ENCODE measurements around the gene ATG4B.

The ATG4B gene

DNA sequence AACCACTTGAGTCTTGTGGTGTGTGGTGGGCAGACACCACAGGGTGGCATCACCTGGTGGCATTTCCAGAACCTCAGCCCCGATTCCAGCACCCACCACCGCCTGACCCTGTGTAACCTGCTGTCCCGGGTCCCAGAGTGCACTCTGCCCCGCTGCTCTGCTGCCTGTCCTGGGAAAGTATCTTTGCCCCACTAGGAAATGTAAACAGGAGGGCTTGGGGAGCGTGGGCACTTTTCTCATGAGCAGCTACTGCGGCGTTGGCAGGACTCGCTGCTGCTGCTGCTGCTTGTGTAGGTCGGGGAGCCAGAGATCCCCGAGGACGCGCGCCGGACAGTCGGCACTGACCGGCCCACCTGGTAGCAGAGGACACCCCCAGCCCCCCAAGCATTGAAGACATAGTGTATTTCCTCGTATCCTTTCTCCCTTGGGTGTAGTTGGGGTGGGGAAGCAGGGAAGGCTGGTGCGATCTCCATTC is 35.7 kb downstream of the ATG4B start:
- H3K27me3 Mint-ChIP-seq: no peaks in the 10 kb centered on the region
- CTCF ChIA-PET: no interaction called here
- no peak for DNase-seq
- no peak overlapping the region for H3K4me3 Mint-ChIP-seq
- no peaks in the 10 kb centered on the region for H3K9me3 Mint-ChIP-seq
- H3K4me1 Mint-ChIP-seq: peaks cover 4% of the 10 kb centered on the region
- H3K27ac Mint-ChIP-seq: no peak overlapping the region
- peaks cover 31% of the 10 kb centered on the region for H3K36me3 Mint-ChIP-seq

DNA sequence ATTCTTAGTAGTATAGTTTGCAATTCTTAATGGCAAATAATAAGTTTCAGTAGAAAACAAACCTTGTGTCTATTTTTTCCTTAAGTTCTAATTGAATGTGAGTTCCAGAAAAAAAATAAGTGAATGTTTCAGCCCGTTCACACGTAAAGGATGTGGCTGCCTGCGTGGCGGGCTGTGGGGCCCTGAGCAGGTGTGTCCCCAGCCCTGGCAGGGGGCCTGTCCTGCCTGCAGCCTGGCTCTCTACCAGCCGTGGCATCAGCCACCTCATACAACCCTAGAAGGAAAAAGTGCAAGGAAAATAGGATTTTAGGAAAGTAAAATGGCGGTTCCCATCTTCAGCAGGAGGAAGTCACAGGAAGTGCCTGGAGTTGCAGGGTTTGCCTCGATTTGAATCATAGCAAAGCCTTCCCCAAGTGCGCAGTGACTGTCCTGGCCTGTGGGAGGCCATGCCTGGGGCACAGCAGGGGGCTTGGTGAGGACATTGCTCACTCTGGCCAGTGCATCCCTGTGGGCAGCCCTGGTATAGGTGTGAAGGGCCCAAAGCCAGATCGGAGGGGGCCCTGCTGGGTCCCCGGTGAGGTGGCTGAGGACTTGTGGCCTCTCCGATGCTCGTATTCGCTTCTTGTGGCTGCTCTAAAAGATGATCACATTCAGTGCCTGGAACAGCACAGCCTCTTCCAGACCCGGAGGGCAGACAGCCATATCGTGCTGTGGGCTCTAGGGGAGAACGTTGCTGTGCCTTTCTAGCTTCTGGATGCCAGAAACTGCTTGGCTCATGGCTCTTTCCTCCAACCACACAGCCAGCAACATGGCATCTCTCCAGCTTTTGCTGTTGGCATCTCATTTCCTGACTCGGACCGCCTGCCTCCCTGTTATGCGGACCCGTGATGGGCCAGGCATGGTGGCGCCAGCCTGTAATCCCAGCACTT is 36.6 kb downstream of the ATG4B start:
- CTCF ChIA-PET: no interaction called here
- DNase-seq: no peak
- Mint-ChIP-seq H3K27ac (peak overlapping the region; percentile 71), H3K27me3 (no peaks in the 10 kb centered on the region), H3K4me3 (no peak overlapping the region), H3K4me1 (peaks cover 4% of the 10 kb centered on the region), H3K9me3 (no peaks in the 10 kb centered on the region), H3K36me3 (peaks cover 28% of the 10 kb centered on the region)

DNA sequence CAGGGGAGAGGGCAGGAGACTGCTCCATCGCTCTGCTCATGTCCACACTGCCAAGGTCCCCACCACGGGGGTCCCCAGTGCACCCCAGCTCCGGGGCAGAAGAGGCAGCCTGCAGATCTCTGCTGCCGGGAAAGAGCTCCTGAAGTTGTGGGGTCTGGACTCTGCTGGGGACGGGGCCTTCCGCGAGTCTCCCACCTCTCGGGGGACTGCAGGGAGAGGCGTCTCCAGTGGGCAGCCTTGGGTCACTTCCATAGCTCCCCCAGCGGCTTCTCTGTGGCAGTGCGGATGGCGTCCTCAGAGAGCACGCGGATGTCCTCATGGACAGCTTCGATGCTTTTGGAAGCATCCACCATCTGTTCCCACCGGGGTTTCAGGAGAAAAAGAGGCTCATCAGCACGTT is 38.4 kb downstream of the ATG4B start:
- Mint-ChIP-seq H3K27ac (no peak overlapping the region), H3K9me3 (no peaks in the 10 kb centered on the region), H3K4me1 (peaks cover 4% of the 10 kb centered on the region), H3K27me3 (no peaks in the 10 kb centered on the region), H3K4me3 (no peak overlapping the region), H3K36me3 (peaks cover 33% of the 10 kb centered on the region)
- no peak for DNase-seq
- CTCF ChIA-PET: interaction anchor here (0.6 kb wide), 1 partner anchor 11 kb away, joined by 3 read pairs; no protein-coding TSS in a partner anchor

DNA sequence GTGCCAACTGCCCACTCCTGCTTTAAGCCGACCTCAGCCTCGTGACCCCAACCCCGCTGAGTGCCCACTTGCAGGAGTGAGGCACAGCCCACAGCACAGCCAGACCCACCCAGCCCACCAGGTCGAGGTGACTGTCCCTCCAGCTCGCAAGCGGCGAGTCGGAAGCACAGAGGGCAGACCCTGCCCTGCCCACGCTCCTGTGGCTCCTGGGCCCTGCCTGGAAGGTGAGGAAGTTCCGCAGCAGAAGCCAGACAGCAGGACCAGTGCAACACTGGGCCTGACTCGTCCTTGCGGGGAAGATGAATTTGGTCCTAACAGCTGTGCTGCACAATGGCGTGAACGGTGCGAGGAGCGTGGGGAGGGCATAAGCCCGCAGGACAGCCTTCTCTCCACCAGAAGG is 39.2 kb downstream of the ATG4B start:
- Mint-ChIP-seq H3K36me3 (peaks cover 39% of the 10 kb centered on the region), H3K27me3 (no peaks in the 10 kb centered on the region), H3K4me1 (peaks cover 4% of the 10 kb centered on the region), H3K27ac (no peak overlapping the region), H3K9me3 (no peaks in the 10 kb centered on the region), H3K4me3 (no peak overlapping the region)
- CTCF ChIA-PET: no interaction called here
- no peak for DNase-seq

DNA sequence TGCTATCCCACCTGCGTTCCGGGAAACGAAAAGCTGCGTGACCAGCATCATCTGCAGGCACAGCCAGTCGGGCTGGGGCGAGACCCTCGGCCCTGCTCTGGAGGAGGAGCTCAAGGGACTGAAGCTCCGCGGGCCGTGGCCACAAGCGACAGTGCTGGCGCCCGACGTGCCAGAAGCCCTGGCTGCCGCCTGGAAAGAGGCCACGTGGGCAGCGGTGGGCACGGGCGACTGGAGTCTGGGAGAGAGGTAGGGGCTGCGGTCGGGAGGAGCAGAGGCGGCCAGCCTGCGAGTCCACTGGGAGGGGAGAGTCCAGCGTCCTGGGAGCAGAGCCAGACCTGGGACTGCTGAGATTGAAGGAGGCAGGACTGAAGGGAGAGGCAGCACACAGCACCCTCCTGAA is 39.9 kb downstream of the ATG4B start:
- no peak overlapping the region for H3K27ac Mint-ChIP-seq

DNA sequence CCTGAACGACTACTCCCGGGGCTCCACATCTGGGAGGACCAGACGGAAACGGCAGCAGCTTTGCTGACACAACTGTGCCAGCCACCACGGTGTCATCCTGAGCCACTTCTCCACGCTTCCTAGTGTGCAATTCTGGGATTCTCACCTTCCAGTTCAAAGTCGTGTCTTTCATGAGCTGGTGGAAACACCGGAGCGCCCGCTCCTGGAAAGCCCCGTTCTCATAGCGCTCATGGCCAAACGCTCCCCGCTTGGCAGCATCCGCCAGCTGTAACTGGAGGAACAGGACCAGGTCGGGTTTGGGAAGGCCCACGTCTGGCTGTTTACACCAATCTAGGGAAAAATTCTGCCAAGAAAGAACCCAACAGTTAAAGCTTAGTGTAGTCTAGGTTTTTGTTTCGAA is 40.8 kb downstream of the ATG4B start:
- H3K9me3 Mint-ChIP-seq: no peaks in the 10 kb centered on the region
- H3K36me3 Mint-ChIP-seq: peaks cover 48% of the 10 kb centered on the region
- H3K27ac Mint-ChIP-seq: no peak overlapping the region
- no peaks in the 10 kb centered on the region for H3K27me3 Mint-ChIP-seq
- no peak overlapping the region for H3K4me3 Mint-ChIP-seq
- CTCF ChIA-PET: no interaction called here
- H3K4me1 Mint-ChIP-seq: peaks cover 9% of the 10 kb centered on the region
- DNase-seq: no peak

More for the DNA sequence above, 39.9 kb downstream of the ATG4B start:
- peaks cover 42% of the 10 kb centered on the region for H3K36me3 Mint-ChIP-seq
- DNase-seq: no peak
- H3K4me1 Mint-ChIP-seq: peaks cover 6% of the 10 kb centered on the region
- no peaks in the 10 kb centered on the region for H3K27me3 Mint-ChIP-seq
- H3K4me3 Mint-ChIP-seq: no peak overlapping the region
- CTCF ChIA-PET: no interaction called here
- no peaks in the 10 kb centered on the region for H3K9me3 Mint-ChIP-seq

DNA sequence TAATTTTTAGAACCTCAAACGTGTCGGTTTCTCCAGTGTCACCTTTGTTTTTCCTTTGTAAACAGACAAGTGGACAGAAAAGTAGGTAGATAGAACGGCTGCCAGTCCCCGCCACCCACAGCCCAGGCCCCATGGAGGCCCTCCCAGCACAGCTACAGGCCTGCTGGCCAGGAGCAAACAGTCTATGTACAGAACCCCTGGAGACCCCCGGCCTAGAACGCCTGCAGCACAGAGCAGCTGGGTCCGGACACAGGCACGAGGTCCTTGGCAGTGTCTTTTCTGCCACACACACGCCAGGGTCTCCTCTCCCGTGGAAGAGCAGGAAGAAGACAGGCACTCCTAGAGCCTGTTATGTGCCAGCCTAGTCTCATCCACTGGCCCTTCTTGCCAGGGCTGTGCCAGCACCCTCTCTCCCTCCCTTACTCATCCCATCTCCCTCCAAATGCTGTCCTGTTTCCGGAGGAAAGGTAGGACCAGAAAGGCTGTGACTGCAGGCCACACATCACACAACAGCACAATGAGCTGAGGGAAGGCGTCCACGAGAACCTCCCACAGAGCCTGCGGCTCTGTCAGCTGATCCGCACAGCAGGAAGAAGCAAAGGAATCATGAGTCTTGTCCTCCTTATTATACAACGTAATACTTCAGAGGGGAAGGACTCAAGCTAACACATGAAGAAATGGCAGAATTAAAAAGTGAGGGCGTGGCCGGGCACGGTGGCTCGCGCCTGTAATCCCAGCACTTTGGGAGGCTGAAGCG is 41.5 kb downstream of the ATG4B start:
- H3K4me3 Mint-ChIP-seq: no peak overlapping the region
- no peaks in the 10 kb centered on the region for H3K27me3 Mint-ChIP-seq
- CTCF ChIA-PET: no interaction called here
- DNase-seq: no peak
- no peaks in the 10 kb centered on the region for H3K9me3 Mint-ChIP-seq
- peaks cover 50% of the 10 kb centered on the region for H3K36me3 Mint-ChIP-seq
- H3K27ac Mint-ChIP-seq: no peak overlapping the region
- peaks cover 6% of the 10 kb centered on the region for H3K4me1 Mint-ChIP-seq

DNA sequence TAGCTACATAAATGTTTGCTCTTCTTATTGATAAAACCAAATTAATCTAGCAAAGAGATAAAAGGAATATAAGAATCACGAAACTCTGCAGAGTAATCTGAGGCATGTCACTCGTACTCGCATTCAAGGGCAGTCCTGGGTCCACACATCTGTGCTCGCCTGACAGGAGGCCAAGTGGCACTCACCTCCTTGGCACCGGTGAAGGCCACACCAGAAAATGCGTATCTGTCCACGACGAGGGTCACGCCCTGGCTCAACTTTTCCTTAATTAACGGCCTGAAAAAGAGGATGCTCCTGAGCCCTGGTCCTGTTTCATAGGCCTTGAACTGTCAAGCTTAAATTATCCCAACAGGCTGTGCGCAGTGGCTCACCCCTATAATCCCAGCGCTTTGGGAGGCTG is 42.6 kb downstream of the ATG4B start:
- no peak overlapping the region for H3K4me3 Mint-ChIP-seq
- no peak overlapping the region for H3K27ac Mint-ChIP-seq
- DNase-seq: no peak
- H3K4me1 Mint-ChIP-seq: peaks cover 14% of the 10 kb centered on the region
- H3K36me3 Mint-ChIP-seq: peaks cover 53% of the 10 kb centered on the region
- no peaks in the 10 kb centered on the region for H3K9me3 Mint-ChIP-seq
- CTCF ChIA-PET: no interaction called here
- H3K27me3 Mint-ChIP-seq: no peaks in the 10 kb centered on the region

DNA sequence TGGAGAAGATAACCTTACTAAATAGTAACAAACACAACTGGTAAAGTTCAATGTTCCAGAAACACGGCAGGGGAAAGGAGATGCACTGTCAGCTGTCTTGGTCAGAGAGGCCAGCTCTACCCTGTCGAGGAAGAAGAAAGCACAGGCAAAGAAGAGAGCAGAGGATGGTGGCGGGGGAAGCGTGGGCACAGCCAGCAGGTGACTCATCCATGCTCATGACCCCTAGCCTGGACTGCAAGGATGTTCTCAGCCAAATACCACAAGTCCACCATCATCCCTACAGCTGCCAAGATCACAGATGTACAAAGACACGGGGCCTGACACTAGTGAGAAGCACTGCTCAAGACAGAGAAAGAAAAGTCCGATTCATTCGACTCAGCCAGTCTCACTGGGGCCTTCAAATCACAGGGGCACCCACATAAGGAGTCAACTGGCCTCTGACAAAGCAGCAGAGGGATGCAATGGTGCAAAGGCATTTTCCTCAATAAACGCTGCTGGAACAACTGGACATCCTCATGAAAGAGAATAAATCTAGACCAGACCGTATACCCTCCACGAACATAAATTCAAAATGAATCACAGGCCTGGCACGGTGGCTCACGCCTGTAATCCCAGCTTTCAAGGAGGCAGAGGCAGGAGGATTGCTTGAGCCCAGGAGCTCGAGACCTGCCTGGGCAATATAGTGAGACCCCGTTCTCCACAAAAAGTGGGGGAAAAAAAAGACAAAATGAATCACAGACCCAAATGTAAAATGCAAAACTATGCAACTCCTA is 43.5 kb downstream of the ATG4B start:
- no peak overlapping the region for H3K4me3 Mint-ChIP-seq
- H3K36me3 Mint-ChIP-seq: peaks cover 46% of the 10 kb centered on the region
- no peaks in the 10 kb centered on the region for H3K9me3 Mint-ChIP-seq
- no peaks in the 10 kb centered on the region for H3K27me3 Mint-ChIP-seq
- CTCF ChIA-PET: no interaction called here
- peaks cover 22% of the 10 kb centered on the region for H3K4me1 Mint-ChIP-seq
- DNase-seq: no peak
- H3K27ac Mint-ChIP-seq: no peak overlapping the region

DNA sequence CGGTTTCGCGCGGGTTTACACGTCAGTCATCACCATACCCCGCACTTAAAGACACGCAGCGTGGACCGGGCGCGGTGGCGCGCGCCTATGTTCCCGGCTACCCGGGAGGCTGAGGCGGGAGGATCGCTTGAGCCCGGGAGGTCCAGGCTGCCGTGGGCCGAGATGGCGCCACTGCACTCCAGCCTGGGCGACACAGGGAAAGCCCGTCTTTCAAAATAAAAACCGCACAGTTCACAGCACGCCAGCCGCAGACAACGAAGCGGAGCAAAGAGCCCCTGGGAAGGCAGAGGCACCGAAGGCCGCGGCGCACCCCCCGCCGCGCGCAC is 48.8 kb downstream of the ATG4B start:
- Mint-ChIP-seq H3K36me3 (peaks cover 26% of the 10 kb centered on the region), H3K27ac (peak overlapping the region; percentile 81), H3K27me3 (no peaks in the 10 kb centered on the region), H3K4me1 (peaks cover 42% of the 10 kb centered on the region), H3K4me3 (peak overlapping the region; percentile 81), H3K9me3 (no peaks in the 10 kb centered on the region)
- CTCF ChIA-PET: interaction anchor here (1.0 to 1.3 kb wide), 2 partner anchors 48 to 193 kb away, joined by 3 read pairs; partner anchors contain the start of gene D2HGDH
- no peak for DNase-seq

DNA sequence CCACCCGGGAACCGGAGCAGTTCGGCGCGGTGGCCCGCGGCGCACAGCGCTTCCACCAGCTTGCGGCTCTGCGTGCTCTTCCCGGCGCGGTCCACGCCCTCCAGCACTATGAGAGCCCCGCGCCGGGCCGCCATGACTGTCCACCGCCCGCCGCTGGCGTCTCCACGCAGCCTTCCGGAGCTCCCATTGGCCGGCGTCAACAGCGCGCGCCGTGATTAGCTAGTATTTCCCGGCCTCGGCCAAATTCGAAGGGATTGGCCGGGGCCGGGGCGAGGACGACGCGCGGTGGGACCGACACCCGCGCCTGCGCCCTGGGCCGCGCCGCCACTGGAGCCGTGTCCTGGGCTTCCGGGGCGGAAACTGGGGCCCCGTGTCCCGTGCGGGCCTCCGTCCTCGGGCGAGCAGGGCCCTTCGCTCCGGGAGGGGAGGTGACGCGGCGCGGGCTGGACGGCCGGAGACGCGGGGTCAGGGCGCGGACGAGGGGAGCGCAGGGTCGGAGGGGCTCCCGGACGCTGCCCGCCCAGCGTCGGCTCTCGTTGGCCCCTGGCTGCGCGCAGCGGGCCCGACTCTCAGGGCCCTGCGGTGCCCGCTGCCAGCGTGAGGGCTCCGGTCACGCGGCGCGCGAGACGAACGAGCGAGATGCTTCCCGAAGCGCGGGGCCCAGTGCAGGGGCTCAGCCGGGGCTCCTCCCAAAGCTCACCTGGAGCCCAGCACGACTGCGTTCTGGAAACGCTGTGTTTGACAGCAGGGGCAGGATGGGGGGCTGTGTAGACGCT is 49.3 kb downstream of the ATG4B start, which contains the start of gene DTYMK:
DTYMK (minus strand) TSS at position 166 of the 776 bp plus-strand sequence; CDS start at position 134, 32 bp downstream.
- DNase-seq: peak; percentile 96
- Mint-ChIP-seq H3K36me3 (peaks cover 22% of the 10 kb centered on the region), H3K27ac (peak within 1 kb of the TSS; percentile 98), H3K4me3 (peak within 1 kb of the TSS; percentile 81), H3K9me3 (no peaks in the 10 kb centered on the region), H3K4me1 (peaks cover 42% of the 10 kb centered on the region), H3K27me3 (no peaks in the 10 kb centered on the region)
- CTCF ChIA-PET: interaction anchor here (1.0 to 1.3 kb wide), 2 partner anchors 47 to 193 kb away, joined by 3 read pairs; partner anchors contain the start of gene D2HGDH

DNA sequence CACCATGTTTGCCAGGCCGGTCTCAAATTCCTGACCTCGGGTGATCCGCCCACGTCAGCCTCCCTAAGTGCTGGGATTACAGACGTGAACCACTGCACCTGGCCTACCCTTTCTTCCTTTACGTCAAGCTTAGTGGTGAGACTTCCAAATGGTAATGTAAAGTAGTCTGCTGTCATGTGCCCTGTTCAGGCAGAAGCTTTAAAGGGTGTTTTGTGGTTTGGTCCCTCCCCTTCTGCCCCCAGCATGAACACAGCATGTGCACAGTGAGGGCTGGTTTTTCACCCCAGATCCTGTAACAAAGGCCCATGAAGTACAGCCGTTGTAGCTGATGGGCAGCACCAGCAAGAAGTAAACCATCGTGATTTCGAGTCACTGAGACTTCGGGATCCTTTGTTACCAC is 51.8 kb downstream of the ATG4B start:
- peak overlapping the region; percentile 43 for H3K4me3 Mint-ChIP-seq
- no peaks in the 10 kb centered on the region for H3K9me3 Mint-ChIP-seq
- peaks cover 34% of the 10 kb centered on the region for H3K4me1 Mint-ChIP-seq
- H3K36me3 Mint-ChIP-seq: peaks cover 14% of the 10 kb centered on the region
- CTCF ChIA-PET: interaction anchor here (1.8 kb wide), 1 partner anchor 190 kb away, joined by 5 read pairs; no protein-coding TSS in a partner anchor
- H3K27me3 Mint-ChIP-seq: no peaks in the 10 kb centered on the region
- peak; percentile 44 for DNase-seq
- peak overlapping the region; percentile 70 for H3K27ac Mint-ChIP-seq

DNA sequence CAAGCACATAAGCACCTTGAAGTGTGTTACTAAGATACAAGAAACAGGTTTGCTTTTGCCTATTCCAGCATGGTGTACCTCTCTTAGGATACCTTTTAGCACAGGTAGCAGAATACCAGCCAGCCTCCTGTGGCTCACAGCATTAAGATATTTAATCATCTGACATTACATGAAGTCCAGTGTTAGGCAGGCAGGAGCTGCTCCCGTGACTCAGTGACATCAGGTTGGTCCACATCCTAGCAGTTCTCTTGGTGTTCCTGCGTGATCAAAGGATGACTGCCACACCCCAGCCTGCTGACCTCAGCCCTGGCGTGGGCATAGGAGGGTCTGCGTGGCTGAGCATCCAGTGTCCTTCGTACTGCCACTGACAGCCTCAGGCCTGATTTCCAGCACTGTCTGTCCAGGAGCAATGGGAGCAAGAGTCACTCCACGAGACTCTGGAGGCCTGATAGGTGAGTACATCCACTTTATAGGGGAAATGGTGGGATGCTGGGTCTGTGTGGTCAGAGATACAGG is 52.8 kb downstream of the ATG4B start:
- Mint-ChIP-seq H3K9me3 (no peaks in the 10 kb centered on the region), H3K36me3 (peaks cover 11% of the 10 kb centered on the region), H3K4me3 (no peak overlapping the region), H3K4me1 (peaks cover 29% of the 10 kb centered on the region), H3K27ac (no peak overlapping the region), H3K27me3 (no peaks in the 10 kb centered on the region)
- DNase-seq: no peak
- CTCF ChIA-PET: interaction anchor here (1.1 kb wide), 1 partner anchor 43 kb away, joined by 3 read pairs; no protein-coding TSS in a partner anchor
